Neural cell (in vitro differentiated cells): ENCODE measurements around the gene NSL1. TPM values are rescaled to one million over a fixed set of nuclear protein-coding genes. Genes with fewer than 3 reads are reported as not detected.
"Not testable (repeated sequence)": the region's sequence is repeated elsewhere in the genome, so short reads cannot be mapped to it uniquely, and the experiment has no call there.

Experiments
- H2AFZ ChIP-seq: fragments of 200-600, 300-800 bp; sonication (generic), shearing (Covaris generic); 2 replicates; pipeline ENCODE4 v1.6.0; 2014; ENCODE audit warnings: low read depth, mild to moderate bottlenecking, antibody characterized with exemption, low read length, moderate library complexity
- H3F3A ChIP-seq: fragments of 200-600 bp; shearing (Covaris generic); 2 replicates; pipeline ENCODE4 v1.6.1; 2016; ENCODE audit warnings: mild to moderate bottlenecking, moderate library complexity, mixed read lengths, antibody characterized with exemption, low read length; ENCODE audit not compliant: insufficient read depth, poor library complexity, severe bottlenecking
- H3K27ac ChIP-seq: fragments of 200-600, 300-800 bp; sonication (generic), shearing (Covaris generic); 2 replicates; pipeline ENCODE4 v1.5.1; 2014; ENCODE audit warnings: mild to moderate bottlenecking, low read length, moderate library complexity
- H3K27me3 ChIP-seq: fragments of 300-800, 200-600 bp; sonication (generic), shearing (Covaris generic); 2 replicates; pipeline ENCODE4 v1.6.0; 2014; ENCODE audit warnings: mild to moderate bottlenecking, low read depth, low read length, moderate library complexity; ENCODE audit not compliant: insufficient read depth
- H3K36me3 ChIP-seq: fragments of 300-800, 200-600 bp; sonication (generic), shearing (Covaris generic); 2 replicates; pipeline ENCODE4 v1.5.1; 2014; ENCODE audit warnings: mild to moderate bottlenecking, antibody characterized with exemption, low read length, moderate library complexity; ENCODE audit not compliant: insufficient read depth
- H3K4me2 ChIP-seq: fragments of 300-800, 200-600 bp; sonication (generic), shearing (Covaris generic); 2 replicates; pipeline ENCODE4 v1.6.0; 2014; ENCODE audit warnings: mild to moderate bottlenecking, low read length
- H3K4me3 ChIP-seq: fragments of 300-800, 200-600 bp; sonication (generic), shearing (Covaris generic); 2 replicates; pipeline ENCODE4 v1.5.1; 2014; ENCODE audit warnings: mild to moderate bottlenecking, low read length, moderate library complexity
- H3K79me2 ChIP-seq: fragments of 200-600 bp; shearing (Covaris generic); replicated peaks from 2 replicates; pipeline ENCODE4 v1.6.0; 2014; ENCODE audit warnings: mild to moderate bottlenecking, low read length, moderate library complexity; ENCODE audit not compliant: insufficient read depth
- H3K9ac ChIP-seq: fragments of 300-800, 200-600 bp; sonication (generic), shearing (Covaris generic); 2 replicates; pipeline ENCODE4 v1.6.1; 2016; ENCODE audit warnings: mild to moderate bottlenecking, low read length, mixed read lengths
- H3K9me2 ChIP-seq: fragments of 200-600 bp; shearing (Covaris generic); 2 replicates; pipeline ENCODE4 v1.6.1; 2016; ENCODE audit warnings: mild to moderate bottlenecking, low read length, mixed read lengths; ENCODE audit not compliant: insufficient read depth
- H3K9me3 ChIP-seq: fragments of 200-600, 300-800 bp; sonication (generic), shearing (Covaris generic); 2 replicates; pipeline ENCODE4 v1.6.1; 2016; ENCODE audit warnings: mild to moderate bottlenecking, mixed run types, low read length, moderate library complexity, mixed read lengths
- H4K20me1 ChIP-seq: fragments of 200-600 bp; shearing (Covaris generic); 2 replicates; pipeline ENCODE4 v1.6.1; 2016; ENCODE audit warnings: mild to moderate bottlenecking, mixed run types; ENCODE audit not compliant: insufficient read depth
- EP300 ChIP-seq: fragments of 450-650 bp; conservative IDR thresholded peaks from 2 replicates; pipeline ENCODE4 v1.6.1; 2014; ENCODE audit warnings: antibody characterized with exemption, mild to moderate bottlenecking, moderate library complexity; ENCODE audit not compliant: poor library complexity, severe bottlenecking
- EZH2 ChIP-seq: fragments of 200-600, 300-800 bp; shearing (Covaris generic), sonication (generic); IDR thresholded peaks from 2 replicates; pipeline ENCODE4 v1.6.1; 2014; ENCODE audit warnings: antibody characterized with exemption, low read length, borderline replicate concordance, mild to moderate bottlenecking; ENCODE audit not compliant: insufficient read depth, poor library complexity, severe bottlenecking
- MXI1 ChIP-seq: fragments of 450-650 bp; conservative IDR thresholded peaks from 2 replicates; pipeline ENCODE4 v1.6.1; 2014; ENCODE audit warnings: antibody characterized with exemption, mild to moderate bottlenecking; ENCODE audit not compliant: poor library complexity, severe bottlenecking
- POLR2AphosphoS5 ChIP-seq: IDR thresholded peaks from 2 replicates; pipeline ENCODE4 v1.6.1; 2012
- RAD21 ChIP-seq: fragments of 450-650 bp; conservative IDR thresholded peaks from 2 replicates; pipeline ENCODE4 v1.6.1; 2014; ENCODE audit warnings: antibody characterized with exemption, mild to moderate bottlenecking, moderate library complexity
- SMC3 ChIP-seq: fragments of 450-650 bp; conservative IDR thresholded peaks from 2 replicates; pipeline ENCODE4 v1.6.1; 2014; ENCODE audit warnings: antibody characterized with exemption, mild to moderate bottlenecking, moderate library complexity; ENCODE audit not compliant: poor library complexity
- TAF1 ChIP-seq: IDR thresholded peaks from 2 replicates; pipeline ENCODE4 v1.6.1; 2012; ENCODE audit warnings: low read depth
- polyA plus RNA-seq: library from polyadenylated mRNA; depleted of rRNA; stranded (reverse); fragments of >200 nt; gene quantifications from 2 replicates; pipeline ENCODE4 v1.2.3, GENCODE V29; 2014
- TF ChIP-seq, protein P1 (sequence below): IDR thresholded peaks from 2 replicates; pipeline ENCODE4 v1.6.1; 2012; ENCODE audit warnings: borderline replicate concordance
- TF ChIP-seq, protein P2 (sequence below): fragments of 450-650 bp; IDR thresholded peaks from 2 replicates; pipeline ENCODE4 v1.5.1; 2014; ENCODE audit warnings: antibody characterized with exemption, mild to moderate bottlenecking, moderate library complexity; ENCODE audit not compliant: poor library complexity, severe bottlenecking

Gene NSL1
- polyA plus RNA-seq, 1 donor from 2014 or later = 40.4 TPM

DNA sequence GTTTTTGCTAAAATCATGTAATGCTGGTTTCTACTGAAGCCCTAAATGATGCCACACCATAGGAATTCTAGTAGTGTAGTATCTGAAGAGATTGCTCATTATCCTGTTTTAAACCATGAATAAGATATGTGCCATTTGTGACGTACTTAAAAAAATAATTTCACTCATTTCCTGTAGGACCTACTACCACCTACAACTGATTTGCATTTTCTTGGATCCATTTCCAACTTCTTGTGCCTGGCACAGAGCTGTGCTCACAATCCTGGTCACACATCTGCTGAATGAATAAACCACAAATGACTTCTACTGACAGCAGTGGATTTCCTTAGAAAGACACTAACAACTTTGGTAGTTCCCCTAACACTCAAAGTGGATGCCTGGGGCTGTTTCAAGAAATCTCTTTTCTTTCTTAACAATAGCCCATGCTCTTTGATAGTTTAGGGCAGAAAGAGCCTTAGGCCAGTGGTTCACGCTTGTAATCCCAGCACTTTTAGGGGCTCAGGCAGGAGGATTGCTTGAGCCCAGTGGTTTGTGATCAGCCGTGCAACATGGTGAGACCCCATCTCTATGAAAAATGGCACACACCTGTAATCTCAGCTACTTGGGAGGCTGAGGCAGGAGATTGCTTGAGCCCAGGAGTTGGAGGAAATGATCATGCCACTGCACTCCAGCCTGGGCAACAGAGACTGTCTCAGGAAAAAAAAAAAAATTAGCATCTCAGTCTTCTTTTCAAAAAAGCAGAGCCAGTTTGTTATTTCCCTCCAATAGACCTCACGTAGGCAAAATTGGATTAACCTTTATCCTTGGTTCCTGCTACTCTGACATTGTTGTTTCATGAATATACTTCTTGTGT is 78.9 kb downstream of the NSL1 start:
- Histone ChIP-seq H2AFZ (no peak overlapping the region), H3K27me3 (no peaks in the 10 kb centered on the region), H3F3A (no peaks in the 10 kb centered on the region), H3K27ac (no peak overlapping the region), H3K36me3 (no peaks in the 10 kb centered on the region), H3K4me3 (no peak overlapping the region), H3K9me2 (no peaks in the 10 kb centered on the region), H3K9ac (no peak overlapping the region), H3K4me2 (no peak overlapping the region), H4K20me1 (no peaks in the 10 kb centered on the region), H3K9me3 (no peaks in the 10 kb centered on the region), H3K79me2 (no peaks in the 10 kb centered on the region)
- TF ChIP-seq, protein P1, sequence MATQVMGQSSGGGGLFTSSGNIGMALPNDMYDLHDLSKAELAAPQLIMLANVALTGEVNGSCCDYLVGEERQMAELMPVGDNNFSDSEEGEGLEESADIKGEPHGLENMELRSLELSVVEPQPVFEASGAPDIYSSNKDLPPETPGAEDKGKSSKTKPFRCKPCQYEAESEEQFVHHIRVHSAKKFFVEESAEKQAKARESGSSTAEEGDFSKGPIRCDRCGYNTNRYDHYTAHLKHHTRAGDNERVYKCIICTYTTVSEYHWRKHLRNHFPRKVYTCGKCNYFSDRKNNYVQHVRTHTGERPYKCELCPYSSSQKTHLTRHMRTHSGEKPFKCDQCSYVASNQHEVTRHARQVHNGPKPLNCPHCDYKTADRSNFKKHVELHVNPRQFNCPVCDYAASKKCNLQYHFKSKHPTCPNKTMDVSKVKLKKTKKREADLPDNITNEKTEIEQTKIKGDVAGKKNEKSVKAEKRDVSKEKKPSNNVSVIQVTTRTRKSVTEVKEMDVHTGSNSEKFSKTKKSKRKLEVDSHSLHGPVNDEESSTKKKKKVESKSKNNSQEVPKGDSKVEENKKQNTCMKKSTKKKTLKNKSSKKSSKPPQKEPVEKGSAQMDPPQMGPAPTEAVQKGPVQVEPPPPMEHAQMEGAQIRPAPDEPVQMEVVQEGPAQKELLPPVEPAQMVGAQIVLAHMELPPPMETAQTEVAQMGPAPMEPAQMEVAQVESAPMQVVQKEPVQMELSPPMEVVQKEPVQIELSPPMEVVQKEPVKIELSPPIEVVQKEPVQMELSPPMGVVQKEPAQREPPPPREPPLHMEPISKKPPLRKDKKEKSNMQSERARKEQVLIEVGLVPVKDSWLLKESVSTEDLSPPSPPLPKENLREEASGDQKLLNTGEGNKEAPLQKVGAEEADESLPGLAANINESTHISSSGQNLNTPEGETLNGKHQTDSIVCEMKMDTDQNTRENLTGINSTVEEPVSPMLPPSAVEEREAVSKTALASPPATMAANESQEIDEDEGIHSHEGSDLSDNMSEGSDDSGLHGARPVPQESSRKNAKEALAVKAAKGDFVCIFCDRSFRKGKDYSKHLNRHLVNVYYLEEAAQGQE = no peak
- no peak for TF ChIP-seq RAD21
- no peak for TF ChIP-seq EP300
- TF ChIP-seq SMC3 = no peak
- TF ChIP-seq EZH2 = no peak
- no peak for TF ChIP-seq POLR2AphosphoS5
- TF ChIP-seq TAF1 = no peak
- TF ChIP-seq MXI1 = no peak
- TF ChIP-seq, protein P2, sequence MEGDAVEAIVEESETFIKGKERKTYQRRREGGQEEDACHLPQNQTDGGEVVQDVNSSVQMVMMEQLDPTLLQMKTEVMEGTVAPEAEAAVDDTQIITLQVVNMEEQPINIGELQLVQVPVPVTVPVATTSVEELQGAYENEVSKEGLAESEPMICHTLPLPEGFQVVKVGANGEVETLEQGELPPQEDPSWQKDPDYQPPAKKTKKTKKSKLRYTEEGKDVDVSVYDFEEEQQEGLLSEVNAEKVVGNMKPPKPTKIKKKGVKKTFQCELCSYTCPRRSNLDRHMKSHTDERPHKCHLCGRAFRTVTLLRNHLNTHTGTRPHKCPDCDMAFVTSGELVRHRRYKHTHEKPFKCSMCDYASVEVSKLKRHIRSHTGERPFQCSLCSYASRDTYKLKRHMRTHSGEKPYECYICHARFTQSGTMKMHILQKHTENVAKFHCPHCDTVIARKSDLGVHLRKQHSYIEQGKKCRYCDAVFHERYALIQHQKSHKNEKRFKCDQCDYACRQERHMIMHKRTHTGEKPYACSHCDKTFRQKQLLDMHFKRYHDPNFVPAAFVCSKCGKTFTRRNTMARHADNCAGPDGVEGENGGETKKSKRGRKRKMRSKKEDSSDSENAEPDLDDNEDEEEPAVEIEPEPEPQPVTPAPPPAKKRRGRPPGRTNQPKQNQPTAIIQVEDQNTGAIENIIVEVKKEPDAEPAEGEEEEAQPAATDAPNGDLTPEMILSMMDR = no peak

DNA sequence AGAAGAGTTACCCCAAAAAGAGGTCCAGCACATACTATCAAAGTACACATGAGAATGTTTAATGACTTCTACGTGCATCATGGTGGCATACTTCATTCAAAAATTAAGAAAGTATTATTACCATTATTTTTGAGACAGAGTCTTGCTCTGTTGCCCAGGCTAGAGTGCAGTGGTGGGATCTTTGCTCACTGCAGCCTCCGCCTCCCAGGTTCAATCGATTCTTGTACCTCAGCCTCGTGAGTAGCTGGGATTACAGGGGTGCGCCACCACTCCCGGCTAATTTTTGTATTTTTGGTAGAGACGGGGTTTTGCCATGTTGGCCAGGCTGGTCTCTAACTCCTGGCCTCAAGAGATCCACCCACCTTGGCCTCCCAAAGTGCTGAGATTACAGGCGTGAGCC is 79.6 kb downstream of the NSL1 start:
- H4K20me1 ChIP-seq, H3K27ac ChIP-seq, H3K4me2 ChIP-seq, H3K4me3 ChIP-seq, H3K27me3 ChIP-seq, H3F3A ChIP-seq, H3K9me2 ChIP-seq, H2AFZ ChIP-seq, H3K79me2 ChIP-seq, H3K9ac ChIP-seq, H3K9me3 ChIP-seq, H3K36me3 ChIP-seq: not testable (repeated sequence)
